ENCODE results near the gene CUBN.

DNA sequence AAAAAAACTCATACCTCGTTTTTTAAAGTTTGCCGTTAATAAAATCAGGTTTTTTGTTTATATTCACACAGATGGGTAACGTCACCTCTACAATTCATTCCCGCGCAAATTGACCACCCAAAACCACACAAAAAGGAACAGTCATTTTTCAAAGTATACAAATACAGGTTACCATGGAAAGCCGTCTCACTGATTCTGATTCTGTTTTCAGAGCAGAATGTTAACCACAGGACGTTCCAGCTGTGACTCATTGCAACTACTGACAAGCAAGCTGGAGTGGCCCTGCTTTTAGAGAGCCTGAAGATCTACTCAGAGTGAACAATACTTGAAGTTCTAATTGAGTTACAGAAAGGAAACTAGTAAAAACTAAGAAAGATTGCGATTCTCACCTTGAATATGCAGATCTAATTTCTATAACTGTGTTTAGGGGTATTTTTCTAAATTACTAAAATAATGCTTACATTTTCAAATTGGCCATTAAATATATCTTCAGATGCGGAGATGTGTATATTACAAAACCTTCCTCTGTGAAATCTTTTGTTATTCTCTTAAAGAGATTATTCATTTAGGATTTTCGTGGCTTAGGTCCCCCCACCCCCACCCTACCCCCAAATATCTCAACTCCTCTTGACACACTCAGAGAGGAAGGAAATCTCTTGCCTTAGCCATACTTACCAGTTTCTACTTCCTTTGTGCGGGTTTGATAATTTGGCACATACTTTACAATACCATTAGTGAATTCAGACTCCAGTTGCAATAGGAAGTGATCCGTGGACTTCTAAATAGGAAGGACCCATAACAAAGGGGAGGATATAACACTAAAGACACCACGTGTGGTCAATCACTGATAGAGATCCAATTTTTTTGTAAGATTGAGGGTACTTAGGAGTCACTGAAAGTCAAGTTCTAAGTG lies 106.0 kb downstream of the CUBN start:
- TF ChIP-seq, protein P1, sequence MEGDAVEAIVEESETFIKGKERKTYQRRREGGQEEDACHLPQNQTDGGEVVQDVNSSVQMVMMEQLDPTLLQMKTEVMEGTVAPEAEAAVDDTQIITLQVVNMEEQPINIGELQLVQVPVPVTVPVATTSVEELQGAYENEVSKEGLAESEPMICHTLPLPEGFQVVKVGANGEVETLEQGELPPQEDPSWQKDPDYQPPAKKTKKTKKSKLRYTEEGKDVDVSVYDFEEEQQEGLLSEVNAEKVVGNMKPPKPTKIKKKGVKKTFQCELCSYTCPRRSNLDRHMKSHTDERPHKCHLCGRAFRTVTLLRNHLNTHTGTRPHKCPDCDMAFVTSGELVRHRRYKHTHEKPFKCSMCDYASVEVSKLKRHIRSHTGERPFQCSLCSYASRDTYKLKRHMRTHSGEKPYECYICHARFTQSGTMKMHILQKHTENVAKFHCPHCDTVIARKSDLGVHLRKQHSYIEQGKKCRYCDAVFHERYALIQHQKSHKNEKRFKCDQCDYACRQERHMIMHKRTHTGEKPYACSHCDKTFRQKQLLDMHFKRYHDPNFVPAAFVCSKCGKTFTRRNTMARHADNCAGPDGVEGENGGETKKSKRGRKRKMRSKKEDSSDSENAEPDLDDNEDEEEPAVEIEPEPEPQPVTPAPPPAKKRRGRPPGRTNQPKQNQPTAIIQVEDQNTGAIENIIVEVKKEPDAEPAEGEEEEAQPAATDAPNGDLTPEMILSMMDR (conservative IDR thresholded peaks at IDR 0.05; ENCODE audit: low read depth, low read length) = no peak
- no peak for TF ChIP-seq EZH2 (IDR thresholded peaks at IDR 0.05; ENCODE audit: low read length, unreplicated experiment)
